Left renal pelvis (tissue), 4 donors: Measurements from ENCODE around the gene VCAN. TPM values are rescaled to one million over a fixed set of nuclear protein-coding genes. Genes with fewer than 3 reads are reported as not detected.

Source experiments
- DNase-seq, 4 donors: peaks; one replicate each; pipeline ENCODE4 v3.0.0-alpha.2; 2013; ENCODE audit warnings: low read depth in 4 of 4, low spot score in 3 of 4
- polyA plus RNA-seq, 4 donors: library from polyadenylated mRNA; unstranded; fragments of 120-200 nt; gene quantifications; one replicate each; pipeline ENCODE4 v1.2.1, GENCODE V29; 2013; ENCODE audit not compliant: insufficient read length in 4 of 4

VCAN gene
- polyA plus RNA-seq, 4 donors: 206 to 354 (median 307) TPM

DNA sequence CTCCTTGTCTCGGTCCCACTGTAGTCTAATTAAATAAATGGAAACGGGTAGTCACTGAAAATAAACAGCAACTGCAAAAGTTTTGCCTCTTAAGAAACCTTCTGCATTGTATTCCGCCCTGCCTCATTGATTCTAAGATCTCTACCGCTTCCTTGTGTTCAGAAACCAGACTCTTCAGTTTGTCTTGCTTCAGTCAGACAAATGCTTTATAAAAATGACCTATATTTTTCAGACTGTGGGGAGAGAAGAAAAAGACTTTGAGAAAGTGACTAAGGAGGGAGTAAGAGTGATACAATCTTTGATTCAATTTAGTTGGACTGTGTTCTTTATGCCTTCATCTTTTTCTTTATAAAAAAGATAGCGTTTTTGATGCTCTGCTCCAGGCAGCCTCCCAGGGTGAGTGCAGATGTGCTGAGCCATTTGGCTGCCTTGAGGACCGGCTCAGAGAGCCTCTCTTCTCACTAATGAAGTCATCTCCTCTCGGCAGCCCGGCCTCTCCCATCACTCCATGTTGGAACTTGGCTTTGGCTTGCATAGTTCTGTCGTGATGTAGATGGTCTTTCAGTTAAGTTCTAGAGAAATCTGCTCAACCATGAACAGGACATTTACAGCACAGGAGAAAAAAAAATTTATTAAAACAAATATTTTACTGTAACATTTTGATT, 4.0 kb upstream of the VCAN start:
- DNase-seq: no peak

DNA sequence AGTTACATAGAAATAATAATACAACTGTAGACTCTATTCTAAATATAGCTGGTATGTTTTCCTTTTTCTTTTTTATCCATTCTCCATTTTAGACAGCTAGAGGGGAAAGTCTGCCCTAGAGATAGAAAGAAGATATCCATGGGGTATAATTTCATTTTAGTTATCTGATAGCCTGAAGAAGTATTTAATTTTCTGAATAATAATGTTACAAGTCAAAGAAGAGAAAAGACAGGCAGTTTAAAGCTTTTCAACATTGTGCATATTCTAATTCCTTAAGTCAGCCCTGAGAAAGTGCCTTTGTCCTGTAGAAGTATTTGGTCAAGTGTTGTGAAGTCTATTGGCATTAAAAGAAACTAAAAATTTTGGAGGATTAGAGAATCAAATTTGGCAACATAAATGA, 2.5 kb upstream of the VCAN start:
- DNase-seq: no peak

DNA sequence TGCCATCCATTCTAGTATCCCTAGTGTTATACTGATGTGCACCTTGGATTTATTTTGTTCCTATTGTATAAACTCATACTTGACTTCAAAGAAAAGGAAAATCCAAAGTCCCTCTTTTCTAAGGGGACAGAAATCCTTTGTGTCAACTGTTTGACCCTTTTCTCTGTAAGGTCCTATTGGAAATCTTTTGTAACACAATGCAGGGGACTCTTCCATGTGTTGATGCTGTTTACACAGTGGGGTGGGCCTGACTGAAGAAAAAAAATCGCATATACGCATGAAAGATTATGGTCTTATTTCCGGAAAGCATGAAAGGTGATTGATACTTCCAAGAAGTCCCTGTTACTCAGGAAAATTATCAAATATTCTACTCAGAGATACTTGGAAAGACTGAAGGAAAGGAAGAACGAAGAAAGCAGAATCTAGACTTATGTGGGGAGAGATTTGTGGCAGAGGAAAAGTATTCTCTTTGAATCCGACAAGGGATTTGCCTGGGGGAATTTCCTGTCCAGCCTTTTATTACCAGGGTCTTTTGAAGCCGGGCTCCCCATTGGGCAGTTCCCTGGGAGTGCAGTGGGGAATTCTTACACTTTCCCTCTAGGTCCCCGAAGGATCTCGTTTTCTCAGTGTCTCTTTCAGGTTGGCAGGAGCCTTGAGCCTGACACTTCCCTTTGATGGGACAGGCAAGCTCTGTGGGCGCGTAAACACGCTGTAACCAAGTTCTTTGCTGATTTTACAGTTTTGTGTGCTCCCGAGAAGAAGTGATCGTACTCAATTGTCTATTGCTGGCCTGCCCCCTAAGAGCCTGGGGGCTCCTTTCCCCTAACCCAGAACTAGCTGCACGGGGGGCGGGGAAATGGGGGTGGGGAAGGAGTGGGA, 779 bp upstream of the VCAN start:
- peak in 2 of 4 donors; percentile 28 to 50 for DNase-seq

DNA sequence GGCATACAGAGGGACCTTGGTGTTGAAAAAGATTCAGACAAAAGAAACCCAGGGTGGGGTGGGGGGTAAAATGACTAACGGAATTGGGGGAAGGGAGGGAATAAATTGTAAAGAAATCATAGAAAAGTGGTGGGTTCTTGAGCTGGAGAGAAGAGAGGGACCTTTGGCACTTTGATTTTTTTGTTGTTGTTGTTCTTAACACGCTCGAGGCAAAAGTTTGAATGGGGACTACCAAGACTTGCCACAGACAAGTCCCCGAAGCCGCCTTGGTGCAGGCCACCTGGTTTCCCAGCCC, 616 bp downstream of the VCAN start:
- no peak for DNase-seq

DNA sequence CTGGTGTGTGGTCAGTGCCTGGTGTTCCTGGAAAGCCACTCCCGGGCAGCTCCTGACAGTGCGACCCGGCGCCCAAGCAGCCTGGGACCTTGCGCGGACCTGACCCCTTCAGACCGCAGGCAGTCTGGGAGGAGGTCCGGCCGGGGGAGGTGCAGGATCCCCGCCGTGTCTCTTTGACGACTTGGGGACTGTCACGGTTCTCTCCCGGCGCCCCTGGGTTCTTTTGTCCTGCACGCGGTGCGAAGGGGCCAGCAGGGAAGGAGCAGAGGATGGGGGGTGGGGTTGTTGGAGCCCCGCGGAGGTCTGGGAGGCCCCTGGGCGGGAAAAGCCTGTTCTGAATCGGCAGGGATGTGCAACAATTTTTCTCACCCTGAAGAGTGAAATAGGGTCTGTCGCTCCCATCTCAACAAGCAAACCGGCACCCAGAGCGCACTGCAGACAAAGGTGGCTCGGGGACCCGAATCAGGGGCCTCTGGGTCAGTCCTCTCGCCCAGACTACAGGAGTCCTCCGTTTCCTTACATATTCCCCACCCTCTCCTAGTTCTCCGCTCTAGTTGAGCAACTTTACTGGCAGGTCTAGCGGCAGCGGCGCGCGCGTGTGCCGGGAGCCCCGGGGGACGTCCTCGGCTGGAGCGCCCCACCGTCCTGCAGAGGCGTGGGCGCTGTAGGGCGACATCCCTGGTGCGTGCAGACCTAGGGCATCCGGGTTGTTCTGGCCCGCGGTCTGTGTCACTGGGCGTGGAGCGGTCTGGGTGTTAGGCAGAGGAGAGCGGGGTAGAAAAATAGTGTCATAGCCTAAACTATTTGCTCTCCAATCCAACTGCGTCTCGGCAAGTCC, 1.2 kb downstream of the VCAN start:
- DNase-seq: peak in 1 of 4 donors; percentile 31

DNA sequence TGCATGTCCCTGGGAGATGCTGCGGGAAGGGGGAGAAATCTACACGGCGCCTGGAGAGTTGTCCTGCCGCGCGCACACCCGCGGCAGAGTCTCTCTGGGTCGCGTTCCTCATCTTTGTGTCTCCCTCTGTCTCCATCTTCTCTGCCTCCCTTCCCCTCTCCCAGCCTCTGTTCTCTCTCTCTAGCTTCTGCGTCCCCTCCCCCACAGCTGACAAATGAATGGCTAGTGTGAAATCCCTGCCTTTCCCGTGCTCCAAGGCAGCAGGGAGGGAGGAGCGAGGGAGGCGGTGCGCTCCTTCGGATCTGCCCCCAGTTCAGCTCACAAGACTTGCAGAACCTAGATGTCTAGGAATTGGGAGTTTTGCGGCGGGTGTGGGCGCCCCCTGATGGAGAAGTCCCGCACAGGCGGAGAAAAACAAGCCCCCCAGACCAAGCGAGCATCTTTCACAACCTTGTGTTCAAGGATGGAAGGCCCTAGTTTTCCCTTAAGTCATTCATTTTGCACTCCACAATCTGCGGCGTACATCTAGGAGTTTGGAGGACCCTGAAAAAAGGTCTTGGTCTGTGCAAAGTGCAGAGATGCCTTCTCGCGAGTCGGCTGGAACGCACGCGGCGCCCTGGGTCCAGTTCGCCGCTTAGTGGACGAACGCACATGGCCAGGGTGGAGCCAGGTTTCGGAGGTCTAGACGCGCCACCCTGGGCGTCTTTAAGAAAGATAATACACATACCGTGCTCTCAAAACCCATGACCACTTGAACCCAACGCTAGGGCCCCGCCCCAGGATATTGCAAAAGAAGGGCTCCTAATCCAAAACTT, 2.0 kb downstream of the VCAN start:
- peak; percentile 91 to 95 (median 92) for DNase-seq

DNA sequence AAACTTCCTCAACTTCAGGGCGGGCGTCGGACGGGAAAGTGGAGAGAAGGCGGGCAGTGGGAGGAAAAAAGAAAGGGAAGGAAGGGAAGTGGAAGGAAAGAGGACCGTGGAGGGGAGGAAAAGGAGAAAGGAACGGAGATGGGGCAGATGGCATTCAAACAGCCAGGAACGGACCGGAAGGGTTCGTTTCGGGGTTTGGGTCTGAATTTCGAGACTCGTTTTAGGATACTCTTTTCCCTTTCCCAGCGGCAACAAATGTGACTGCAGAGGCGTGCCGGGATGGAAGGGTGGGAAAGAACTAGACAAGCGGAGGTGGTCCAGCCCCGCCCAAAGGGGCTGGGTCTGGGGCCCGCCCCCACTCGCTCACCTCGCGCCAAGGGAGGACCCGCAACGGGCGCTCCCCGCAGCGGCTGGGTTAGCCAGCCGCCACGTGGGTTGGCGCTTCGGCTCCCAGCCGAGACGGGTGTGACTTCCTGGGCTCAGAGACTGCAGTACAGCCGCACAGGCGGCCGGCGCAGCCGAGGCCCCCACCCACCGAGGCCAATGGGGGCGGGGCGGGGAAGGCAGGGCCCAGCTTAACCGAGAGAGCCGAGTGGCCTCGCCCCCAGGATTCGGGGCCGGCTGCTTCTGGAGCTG, 2.7 kb downstream of the VCAN start:
- DNase-seq: peak; percentile 67 to 79 (median 69)

DNA sequence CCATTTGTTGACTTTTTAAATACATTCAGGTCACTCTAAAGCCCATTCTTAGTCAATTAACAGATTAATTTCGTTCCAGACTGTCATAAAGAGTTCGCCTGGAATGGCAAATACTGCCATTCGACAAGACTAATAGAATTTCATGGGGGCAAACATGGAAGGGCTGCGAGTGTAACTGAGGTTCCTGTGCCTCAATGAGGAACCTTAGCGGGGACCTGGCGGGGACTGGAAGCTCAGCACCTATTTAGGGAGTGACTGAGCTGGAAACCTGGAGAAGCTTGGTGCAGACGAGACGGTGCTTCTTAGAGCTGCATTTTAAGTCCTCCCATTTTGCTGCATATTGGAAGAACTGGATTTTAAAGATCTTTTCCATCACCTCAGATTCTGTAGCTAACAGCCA, 3.4 kb downstream of the VCAN start:
- no peak for DNase-seq

DNA sequence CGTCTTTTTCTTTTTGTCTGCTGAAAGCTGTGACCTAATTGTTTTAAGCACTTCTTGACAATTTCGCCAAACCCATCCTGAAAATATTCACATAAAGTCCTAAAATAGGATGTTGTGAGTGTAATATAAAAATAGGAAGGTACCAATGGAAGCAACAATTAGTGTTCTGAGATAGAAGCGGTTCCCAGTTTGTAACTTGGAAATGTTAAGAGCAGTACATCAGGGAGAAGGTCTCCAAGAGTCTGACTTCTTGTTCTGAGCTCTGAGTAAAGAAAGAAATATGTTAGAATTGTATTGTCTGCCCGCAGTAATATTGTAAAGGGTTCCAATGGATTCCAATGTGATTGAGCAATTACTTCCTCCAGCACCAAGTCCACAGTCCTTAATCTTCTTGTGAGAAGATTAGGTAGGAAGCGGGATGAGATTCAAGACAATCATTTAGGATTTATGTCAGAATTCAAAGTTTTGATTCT, 3.9 kb downstream of the VCAN start:
- DNase-seq: no peak

DNA sequence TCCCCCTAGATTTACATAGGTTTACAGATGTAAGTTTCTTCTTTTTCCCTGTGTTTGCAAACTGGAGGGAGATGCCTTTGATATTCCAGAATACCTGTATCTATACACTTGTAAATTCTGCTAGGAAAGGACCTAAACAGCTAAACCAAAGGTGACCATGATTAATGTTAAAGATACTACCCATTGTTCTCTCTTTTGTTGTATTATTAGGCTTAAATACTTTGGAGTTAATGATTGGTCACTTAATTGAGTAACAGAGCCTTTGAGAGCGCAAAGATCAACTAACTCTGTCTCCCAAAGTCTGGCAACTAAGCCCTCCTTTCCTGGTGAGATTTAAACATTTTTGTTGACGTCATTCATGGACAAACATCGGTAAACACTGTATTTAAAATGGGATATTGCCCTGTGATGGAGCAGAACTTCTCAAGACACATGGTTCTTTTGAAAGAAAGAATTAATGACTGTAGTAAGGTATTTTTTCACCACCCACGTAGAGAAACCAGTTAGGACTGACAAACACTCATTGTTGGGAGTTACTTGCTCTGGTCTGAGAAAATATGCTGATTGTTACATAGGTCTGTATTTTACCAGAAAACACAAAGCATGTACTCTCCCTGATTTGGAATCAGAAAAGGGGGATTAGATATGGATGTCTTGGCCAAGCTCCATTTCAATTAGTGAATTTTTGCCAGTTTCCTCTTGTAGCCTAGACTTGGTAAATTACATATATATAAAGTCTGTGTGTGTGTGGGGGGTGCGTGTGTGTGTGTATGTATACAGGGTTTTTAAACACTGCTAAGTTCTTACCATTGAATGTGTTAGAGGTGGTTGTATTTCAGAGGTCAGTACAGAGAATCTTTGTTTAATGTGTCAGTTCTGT, 4.6 kb downstream of the VCAN start:
- no peak for DNase-seq

DNA sequence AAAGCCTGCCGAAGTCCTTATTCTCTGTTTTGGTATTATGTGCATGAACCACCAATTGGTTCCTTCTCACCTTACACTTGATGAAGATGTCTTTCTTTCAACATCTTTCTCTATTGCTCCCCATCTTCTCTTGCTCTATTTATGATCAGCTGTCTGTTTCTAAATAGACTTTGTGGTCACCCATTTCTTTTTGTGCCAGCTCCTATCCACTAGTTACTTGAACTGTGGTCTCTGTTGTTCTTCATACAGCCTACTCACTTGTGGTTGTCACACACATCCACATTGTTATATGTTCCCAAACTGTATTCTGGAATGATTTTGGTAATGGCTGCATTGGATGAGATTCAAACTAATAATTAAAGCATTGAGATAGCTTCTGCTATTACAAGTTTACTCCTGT, 11.4 kb downstream of the VCAN start:
- no peak for DNase-seq

DNA sequence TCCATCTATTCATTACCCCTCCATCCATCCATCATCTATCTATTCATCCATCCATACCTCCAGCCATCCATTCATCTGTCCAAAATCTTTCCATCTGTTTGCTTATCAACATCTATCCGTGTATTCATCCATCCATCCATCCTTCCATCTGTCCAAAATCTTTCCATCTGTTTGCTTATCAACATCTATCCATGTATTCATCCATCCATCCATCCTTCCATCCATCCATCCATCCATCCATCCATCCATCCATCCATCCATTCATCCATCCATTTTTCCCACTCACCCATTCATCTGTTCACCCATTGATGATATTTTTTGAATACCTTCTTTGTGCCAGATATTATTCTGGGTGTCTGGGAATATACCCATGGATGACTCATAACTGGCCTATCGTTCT, 12.8 kb downstream of the VCAN start:
- no peak for DNase-seq

DNA sequence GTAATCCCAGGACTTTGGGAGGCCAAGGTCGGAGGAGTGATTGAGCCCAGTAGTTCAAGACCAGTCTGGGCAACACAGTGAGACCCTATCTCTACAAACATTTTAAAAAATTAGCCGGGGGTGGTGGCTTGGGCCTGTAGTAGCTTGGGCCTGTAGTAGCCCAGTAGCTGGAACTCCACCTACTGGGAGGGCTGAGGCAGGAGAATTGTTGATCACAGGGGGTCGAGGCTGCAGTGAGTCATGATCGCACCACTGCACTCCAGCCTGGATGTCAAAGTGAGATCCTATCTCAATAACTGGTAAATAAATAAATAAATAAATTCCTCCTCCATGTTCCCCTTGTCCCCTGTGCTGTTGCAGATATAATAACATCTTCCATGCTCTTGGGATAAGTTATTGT, 14.3 kb downstream of the VCAN start:
- no peak for DNase-seq

DNA sequence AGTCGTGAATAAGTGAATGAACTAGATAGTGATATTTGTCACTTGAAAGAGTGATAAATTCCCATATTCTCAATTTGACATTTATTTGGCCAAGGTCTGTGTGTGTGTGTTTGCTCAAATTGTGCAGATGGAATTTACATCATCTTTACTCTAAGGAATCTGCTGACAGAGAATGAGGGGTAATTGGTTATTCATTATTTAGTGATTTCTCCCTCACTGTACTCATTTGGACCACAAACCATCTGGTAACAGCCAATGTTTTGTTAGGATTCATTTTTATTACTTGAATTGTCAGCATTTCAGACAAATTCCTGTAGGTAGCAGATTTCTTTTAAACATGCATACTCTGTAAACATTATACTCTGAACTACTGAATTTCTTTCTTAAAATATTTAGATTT, 15.6 kb downstream of the VCAN start:
- no peak for DNase-seq

DNA sequence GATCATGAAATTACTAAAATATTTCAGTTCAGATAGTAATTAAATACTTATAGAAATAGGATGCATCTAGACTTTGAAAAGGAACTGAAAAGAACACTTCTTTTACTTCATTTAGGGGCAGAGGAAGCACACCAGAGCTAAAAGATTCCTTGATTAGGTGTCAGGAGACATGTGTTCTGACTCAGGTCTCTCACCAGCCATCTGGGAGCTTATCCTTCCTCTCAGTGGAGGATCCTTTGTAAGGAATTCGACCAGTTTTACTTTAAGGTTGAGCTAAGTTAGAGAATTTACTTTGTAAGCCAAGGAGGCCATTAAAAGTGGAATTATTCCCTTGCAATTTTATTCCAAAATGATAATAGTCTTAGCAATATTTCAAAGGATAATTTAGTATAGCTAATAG, 16.7 kb downstream of the VCAN start:
- no peak for DNase-seq

DNA sequence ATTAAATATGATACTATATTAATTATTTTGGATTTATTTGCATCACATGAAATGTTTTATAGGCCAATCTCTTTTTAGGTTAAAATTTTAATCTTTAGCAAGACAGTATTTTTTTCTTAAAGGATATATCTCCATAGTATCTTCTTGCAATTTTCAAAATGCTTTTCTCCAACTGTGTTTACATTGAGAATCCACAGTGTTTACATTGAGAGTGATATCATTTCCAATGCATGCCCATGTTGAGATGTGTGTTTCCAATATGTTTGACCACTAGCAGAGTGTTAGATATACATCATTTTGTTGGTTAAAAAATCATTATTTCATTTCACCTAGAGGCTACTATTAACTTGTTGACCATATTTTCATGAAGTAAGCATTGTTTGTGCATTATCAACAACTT, 17.3 kb downstream of the VCAN start:
- no peak for DNase-seq

DNA sequence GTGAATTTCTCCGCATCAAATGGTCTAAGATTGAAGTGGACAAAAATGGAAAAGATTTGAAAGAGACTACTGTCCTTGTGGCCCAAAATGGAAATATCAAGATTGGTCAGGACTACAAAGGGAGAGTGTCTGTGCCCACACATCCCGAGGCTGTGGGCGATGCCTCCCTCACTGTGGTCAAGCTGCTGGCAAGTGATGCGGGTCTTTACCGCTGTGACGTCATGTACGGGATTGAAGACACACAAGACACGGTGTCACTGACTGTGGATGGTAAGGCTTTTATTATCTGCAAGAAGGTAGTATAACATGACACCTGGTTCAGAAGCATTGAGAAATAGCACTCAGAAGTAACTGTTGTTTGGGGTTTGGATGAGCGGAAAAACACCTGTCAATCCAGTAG, 18.7 kb downstream of the VCAN start:
- DNase-seq: no peak

DNA sequence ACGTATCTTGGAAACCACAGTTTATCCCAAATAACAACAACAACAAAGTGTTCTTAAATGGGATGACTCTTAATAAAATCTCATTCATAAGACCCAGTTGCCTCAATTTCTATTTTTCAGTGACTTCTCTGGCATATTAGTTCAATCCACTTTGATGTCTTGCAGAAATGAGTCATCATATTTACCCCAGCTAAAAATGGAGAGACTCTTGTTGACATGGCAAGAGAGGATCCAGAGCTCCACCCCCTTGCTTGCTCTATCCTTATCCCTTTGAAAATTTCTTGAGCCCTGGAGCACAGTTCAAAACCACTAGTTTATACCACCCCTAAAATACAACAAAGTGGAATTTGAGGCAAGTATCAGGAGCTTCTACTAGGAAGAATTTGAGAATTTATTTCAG, 20.8 kb downstream of the VCAN start:
- no peak for DNase-seq

DNA sequence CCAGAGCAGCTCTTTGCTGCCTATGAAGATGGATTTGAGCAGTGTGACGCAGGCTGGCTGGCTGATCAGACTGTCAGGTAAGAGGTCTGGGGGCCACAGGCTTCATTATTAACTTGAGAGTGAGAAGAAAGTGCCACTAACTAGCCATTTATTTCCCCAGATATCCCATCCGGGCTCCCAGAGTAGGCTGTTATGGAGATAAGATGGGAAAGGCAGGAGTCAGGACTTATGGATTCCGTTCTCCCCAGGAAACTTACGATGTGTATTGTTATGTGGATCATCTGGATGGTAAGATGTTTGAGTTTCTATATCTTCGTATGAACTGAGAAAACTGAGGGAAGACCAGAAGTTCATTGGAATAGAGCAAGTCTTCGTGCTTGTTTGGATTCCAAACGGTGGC, 22.1 kb downstream of the VCAN start:
- no peak for DNase-seq
